LNCaP clone FGC (cell line): ENCODE data around the gene PNMA6E.

ENCODE experiments used
- DNase-seq: peaks from one replicate; pipeline ENCODE4 v3.0.0-alpha.2; 2011; ENCODE audit warnings: low read depth
- H3K4me3 ChIP-seq: 2 replicates; pipeline ENCODE4 v1.5.1; 2011; ENCODE audit warnings: mild to moderate bottlenecking, low read depth, low read length, control low read depth
- CTCF ChIP-seq: IDR thresholded peaks from 2 replicates; pipeline ENCODE4 v1.5.1; 2012; ENCODE audit warnings: mild to moderate bottlenecking; ENCODE audit not compliant: control insufficient read depth, insufficient read depth; ENCODE audit errors: extremely low read depth

The PNMA6E gene

GRCh38 chrX:153348421-153348820 lies 52.7 kb downstream of the PNMA6E start:
- DNase-seq = no peak
- no peak for TF ChIP-seq CTCF
- H3K4me3 ChIP-seq = no peak overlapping the region

GRCh38 chrX:153347530-153347929 lies 53.6 kb downstream of the PNMA6E start:
- H3K4me3 ChIP-seq = no peak overlapping the region
- no peak for DNase-seq
- TF ChIP-seq CTCF = no peak
